Stimulated activated CD8-positive, alpha-beta memory T cell treated with anti-CD3 and anti-CD28 coated beads, Interleukin-15, amount 100 ng/mL, for 1 hour (primary cell): ENCODE results near the gene CARM1.
"Not testable (repeated sequence)": the region's sequence is repeated elsewhere in the genome, so short reads cannot be mapped to it uniquely, and the experiment has no call there.

Source experiments
- DNase-seq: peaks from one replicate; pipeline ENCODE4 v3.0.0-alpha.2; 2020; ENCODE audit warnings: low read depth

CARM1 gene

DNA sequence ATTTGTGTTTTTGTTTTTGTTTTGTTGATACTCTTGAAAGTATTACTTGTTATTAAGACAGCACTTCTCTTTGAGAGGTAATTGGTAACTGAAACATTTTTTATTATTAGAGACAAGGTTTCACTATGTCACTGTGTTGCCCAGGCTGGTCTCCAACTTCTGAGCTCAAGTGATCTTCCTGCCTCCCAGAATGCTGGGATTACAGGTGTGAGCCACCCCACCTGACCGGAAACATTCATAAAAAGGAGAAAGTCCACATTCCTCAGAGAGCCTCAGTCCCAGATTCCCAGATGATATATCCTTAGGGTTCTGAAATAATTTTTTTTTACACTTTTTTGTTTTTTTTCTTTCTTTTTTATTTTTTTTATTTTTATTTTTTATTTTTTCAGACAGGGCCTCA is 2.7 kb downstream of the CARM1 start:
- no peak for DNase-seq

DNA sequence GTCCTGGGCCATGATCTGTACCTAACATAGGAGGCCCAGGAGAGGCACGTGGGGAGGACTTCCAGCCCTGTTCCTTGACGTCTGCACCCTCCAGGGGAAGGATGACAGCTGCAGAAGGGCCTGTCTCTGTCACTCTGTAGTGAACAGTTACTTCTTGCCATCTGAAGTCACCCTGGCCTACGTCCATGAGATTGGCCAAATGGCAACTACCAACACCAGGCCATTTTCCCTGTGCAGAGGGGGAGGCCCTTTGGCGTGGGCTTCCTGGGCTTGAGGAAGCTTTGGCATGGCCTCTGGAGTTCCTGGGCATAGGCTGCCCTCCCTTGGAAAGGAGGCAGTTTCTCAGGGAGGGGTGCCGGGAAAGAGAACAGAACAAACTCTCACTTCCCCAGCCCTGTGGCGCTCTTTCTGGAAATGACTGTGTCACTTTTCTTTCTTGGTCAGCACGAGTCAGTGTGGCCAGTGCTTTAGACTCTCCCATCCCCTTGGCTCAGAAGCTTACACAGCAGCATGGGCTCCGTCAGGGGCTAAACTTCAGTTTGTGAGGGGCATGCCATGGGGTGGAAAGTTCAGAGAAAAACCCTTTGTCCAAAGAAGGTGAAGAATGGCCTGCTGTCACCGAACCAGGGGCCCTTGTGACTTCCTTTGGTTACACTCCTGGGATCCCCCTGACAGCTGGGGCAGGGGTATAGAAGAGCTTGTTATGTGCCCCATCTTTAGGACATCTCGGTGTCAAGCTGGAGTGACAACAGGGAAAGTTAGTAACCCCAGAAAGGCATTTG is 5.3 kb downstream of the CARM1 start:
- no peak for DNase-seq

- not testable (repeated sequence) for DNase-seq
Observed at GRCh38 chr19:10877608-10878007, 6.3 kb downstream of the CARM1 start.

DNA sequence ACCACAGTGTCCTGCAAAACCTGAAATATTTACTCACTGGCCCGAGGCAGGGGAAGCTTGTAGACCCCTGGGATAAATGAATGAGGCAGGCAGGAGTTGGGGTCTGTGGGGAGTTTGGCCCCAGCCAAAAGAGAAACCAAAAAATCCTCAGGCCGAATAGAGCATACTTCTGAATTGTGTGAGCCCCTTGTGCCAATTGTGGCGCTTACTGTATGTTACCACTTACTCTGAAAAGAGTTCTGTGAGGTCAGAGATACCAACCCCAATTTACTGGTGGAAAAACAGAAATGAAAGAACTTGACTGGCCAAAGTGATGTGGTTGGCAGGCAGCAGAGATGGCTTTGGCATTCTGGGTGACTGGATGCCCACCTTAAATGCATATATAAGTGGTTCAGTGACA is 6.9 kb downstream of the CARM1 start:
- no peak for DNase-seq

- DNase-seq, result no peak
Observed at GRCh38 chr19:10881403-10882107, 10.2 kb downstream of the CARM1 start.

DNA sequence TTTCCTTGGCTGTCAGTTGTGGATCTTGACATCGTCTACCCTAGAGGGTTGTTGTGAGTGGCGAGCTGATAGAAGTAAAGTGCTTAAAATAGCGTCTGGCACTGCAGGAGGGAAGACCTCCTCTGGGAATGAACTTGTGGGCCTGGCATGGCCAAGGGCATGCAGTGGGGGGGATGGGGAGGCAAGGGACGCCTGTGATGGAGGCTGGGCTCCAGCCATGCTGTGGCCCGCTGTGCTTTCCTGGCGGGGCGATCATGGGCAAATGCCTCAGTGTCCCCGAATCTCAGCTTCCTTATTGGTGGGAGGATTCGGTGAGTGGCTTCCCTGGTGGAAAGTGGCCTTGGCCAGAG is 10.7 kb downstream of the CARM1 start:
- no peak for DNase-seq

DNA sequence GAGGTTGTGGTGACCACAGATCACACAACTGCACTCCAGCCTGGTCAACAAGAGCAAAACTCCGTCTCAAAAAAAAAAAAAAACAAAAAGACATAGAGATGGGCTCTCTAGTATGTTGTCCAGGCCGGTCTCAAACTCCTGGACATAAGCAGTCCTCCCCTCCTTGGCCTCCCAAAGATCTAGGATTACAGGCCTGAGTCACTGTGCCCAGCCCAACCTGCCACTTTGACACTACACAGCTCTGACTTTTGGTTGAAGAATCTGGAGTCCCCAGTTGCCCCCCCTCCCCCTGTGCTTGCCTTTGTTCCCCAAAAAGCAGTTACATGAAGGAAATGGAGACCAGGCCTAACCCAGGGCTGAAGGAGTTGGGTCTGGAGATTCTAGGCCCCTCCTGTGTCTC is 12.9 kb downstream of the CARM1 start:
- no peak for DNase-seq

DNA sequence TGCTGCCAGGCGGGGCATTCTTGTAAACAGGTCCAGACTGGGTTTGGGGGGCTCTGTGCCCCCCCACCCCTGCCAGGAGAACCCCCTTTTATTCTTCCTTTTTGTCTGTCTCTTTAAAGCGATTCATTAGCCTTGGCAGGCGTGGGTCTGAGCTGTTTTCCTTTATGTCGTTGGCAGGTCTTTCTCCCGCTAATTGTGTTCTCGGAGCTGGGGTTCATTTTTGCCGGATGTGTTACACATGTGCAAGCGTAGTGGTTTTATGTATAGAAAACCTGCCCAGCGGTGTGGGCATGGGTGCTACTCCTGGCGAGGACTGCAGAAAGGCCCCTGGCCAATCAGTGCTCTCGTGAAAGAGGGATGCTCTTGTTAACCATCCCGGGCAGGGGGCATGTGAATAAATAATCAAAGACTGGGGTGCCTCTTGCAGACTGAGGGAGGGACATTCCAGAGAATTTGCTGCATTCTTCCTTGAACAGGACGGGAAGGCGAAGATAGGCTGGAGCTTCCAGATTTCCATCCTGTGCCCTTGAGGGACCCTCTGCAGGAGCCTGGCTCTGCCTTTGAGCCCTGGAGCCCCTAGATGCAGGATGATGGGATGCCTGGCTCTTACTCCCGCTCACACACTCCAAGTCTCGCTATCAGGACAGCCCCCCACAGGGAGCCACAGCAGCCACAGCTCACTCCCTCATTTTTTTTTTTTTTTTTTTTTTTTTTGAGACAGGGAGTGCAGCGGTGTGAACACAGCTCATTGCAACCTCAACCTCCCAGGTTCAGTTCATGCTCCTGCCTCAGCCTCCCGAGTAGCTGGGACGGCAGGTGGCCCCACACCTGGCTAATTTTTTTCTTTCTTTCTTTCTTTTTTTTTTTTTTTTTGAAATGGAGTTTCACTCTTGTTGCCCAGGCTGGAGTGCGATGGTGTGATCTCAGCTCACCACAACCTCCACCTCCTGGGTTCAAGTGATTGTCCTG is 14.1 kb downstream of the CARM1 start:
- no peak for DNase-seq

GRCh38 chr19:10887616-10888367 is 16.4 kb downstream of the CARM1 start:
- DNase-seq, result no peak

GRCh38 chr19:10888421-10888866 is 17.1 kb downstream of the CARM1 start:
- DNase-seq, result no peak

- DNase-seq, result no peak
Observed at GRCh38 chr19:10889880-10890279, 18.5 kb downstream of the CARM1 start.

- no peak for DNase-seq
Observed at GRCh38 chr19:10891405-10892086, 20.2 kb downstream of the CARM1 start.

GRCh38 chr19:10892256-10892655 is 20.9 kb downstream of the CARM1 start:
- DNase-seq, result no peak

DNA sequence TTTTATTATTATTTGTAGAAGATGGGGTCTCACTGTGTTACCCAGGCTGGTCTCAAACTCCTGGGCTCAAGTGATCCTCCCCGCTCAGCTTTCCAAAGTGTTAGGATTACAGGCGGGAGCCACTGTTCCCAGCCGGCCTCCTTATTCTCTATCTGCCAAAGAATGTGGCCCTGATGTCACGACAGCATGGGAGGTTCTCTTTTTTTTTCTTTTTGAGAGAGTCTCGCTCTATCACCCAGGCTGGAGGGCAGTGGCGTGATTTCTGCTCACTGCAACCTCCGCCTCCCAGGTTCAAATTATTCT is 23.5 kb downstream of the CARM1 start:
- DNase-seq, result no peak

GRCh38 chr19:10895363-10895762 is 24.0 kb downstream of the CARM1 start:
- DNase-seq, result no peak

DNA sequence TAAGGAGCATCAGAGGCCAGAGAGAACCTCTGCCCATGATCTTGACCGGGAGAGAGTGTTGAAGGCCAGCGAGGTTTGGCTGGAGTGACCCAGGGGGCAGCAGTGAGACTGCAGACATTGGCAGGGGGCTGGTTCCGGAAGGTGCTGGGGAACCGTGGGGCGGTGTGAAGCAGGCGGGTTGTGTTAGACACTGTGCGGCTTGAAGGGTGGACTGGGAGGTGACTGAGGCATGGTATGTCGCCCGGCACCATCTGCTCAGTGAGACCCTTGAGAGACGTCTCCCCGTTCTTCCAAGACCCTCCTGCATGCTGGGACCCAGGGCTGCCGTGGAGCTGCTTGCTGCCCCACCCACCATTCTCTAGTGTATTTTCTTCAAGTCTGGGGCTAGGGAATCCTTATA is 24.6 kb downstream of the CARM1 start:
- DNase-seq, result no peak

GRCh38 chr19:10896851-10897526 is 25.6 kb downstream of the CARM1 start:
- no peak for DNase-seq

- DNase-seq, result no peak
Observed at GRCh38 chr19:10898633-10899032, 27.3 kb downstream of the CARM1 start.

DNA sequence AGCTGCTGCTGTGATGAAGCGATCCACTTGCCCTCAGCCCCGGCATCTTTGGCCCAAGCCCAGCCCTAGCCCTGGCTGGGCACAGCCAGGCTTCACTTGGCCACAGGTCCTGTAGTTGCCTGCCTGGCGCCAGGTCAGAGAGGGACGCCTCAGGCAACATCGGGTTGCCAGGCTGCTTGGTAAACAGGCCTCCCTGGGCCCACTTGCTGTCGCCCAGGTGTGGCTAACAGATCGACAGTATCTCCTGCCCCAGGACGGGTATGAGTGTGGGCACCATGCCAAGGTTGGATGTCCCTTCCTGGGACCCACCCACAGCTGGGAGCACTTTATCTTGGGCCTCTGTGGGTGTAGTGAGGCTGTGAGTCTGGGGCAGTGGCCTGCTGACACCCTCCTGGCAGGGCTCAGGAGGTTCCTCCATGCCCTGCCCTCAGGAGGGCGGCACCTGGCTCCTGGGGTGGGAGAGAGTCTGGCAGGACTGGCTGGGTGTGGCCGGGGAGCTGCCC is 27.8 kb downstream of the CARM1 start:
- DNase-seq, result no peak

DNA sequence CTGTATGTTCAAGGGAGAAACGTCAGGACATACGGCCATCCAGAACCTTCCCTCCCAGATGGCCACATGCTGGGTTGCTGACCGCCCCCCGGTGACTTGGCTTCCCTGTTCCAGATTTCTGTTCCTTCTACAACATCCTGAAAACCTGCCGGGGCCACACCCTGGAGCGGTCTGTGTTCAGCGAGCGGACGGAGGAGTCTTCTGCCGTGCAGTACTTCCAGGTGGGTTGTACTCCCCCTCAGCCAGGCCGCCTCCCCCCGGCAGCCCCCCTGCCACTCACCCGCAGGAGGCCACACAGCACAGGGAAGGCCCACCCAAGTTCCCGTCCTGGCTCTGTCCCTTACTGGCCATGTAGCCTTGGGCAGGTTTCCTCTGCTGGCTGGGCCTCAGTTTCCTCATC is 36.6 kb downstream of the CARM1 start:
- DNase-seq, result no peak
